ENCODE data around the gene IKZF2.

- TF ChIP-seq EP300 (IDR thresholded peaks at IDR 0.05) = no peak
- TF ChIP-seq, protein P1, sequence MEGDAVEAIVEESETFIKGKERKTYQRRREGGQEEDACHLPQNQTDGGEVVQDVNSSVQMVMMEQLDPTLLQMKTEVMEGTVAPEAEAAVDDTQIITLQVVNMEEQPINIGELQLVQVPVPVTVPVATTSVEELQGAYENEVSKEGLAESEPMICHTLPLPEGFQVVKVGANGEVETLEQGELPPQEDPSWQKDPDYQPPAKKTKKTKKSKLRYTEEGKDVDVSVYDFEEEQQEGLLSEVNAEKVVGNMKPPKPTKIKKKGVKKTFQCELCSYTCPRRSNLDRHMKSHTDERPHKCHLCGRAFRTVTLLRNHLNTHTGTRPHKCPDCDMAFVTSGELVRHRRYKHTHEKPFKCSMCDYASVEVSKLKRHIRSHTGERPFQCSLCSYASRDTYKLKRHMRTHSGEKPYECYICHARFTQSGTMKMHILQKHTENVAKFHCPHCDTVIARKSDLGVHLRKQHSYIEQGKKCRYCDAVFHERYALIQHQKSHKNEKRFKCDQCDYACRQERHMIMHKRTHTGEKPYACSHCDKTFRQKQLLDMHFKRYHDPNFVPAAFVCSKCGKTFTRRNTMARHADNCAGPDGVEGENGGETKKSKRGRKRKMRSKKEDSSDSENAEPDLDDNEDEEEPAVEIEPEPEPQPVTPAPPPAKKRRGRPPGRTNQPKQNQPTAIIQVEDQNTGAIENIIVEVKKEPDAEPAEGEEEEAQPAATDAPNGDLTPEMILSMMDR (IDR thresholded peaks at IDR 0.05) = no peak
- no peak for TF ChIP-seq POLR2A (IDR thresholded peaks at IDR 0.05)
These were observed 133.0 kb downstream of the IKZF2 start for GRCh38 chr2:213018340-213018901.

Measured in ovary (tissue), 3 donors.